MCF 10A (cell line): ENCODE data around the gene LIN7C. TPM values are rescaled to one million over a fixed set of nuclear protein-coding genes. Genes with fewer than 3 reads are reported as not detected.
A peak's percentile ranks its signal among the peaks of the same experiment; 100 is the strongest.

ENCODE experiments used
- Bru-seq: library from RNA; stranded (reverse); fragments of 400-500 nt; gene quantifications from one replicate; lab custom pipeline; 2021; lab: Mats Ljungman, UMichigan
- BruChase-seq, 2 experiments: library from RNA; stranded (reverse); fragments of 400-500 nt; gene quantifications; one replicate each; lab custom pipeline; 2021; lab: Mats Ljungman, UMichigan
- BruUV-seq: library from RNA; stranded (reverse); fragments of 400-500 nt; replicated peaks from 2 replicates; lab custom pipeline; 2021; lab: Mats Ljungman, UMichigan
- CTCF ChIA-PET: fragments of 300-600 bp; sonication (Branson Sonifier 250); formaldehyde crosslinking; extraction: SDS; loops from one replicate; lab custom pipeline; 2021; ENCODE audit warnings: antibody characterized with exemption, inconsistent platforms; lab: Yijun Ruan, JAX
- POLR2A ChIA-PET: fragments of 300-600, 350-650 bp; sonication (Branson Sonifier 250); formaldehyde crosslinking; extraction: SDS; loops from one replicate; lab custom pipeline; 2020; ENCODE audit warnings: antibody characterized with exemption, inconsistent platforms; lab: Yijun Ruan, JAX
- DNase-seq: peaks from one replicate; pipeline ENCODE4 v3.0.0-alpha.2; 2018; ENCODE audit not compliant: unreplicated experiment
- H3K27ac Mint-ChIP-seq: one replicate; pipeline ENCODE4 v1.8.0; 2022; ENCODE audit warnings: mild to moderate bottlenecking, low read depth, mixed read lengths; ENCODE audit not compliant: unreplicated experiment
- H3K27me3 Mint-ChIP-seq: one replicate; pipeline ENCODE4 v1.8.0; 2022; ENCODE audit warnings: mixed read lengths; ENCODE audit not compliant: insufficient read depth, unreplicated experiment
- H3K36me3 Mint-ChIP-seq: one replicate; pipeline ENCODE4 v1.8.0; 2022; ENCODE audit warnings: mild to moderate bottlenecking, moderate library complexity, mixed read lengths; ENCODE audit not compliant: insufficient read depth, unreplicated experiment
- H3K4me1 Mint-ChIP-seq: one replicate; pipeline ENCODE4 v1.8.0; 2022; ENCODE audit warnings: mixed read lengths; ENCODE audit not compliant: insufficient read depth, unreplicated experiment
- H3K4me3 Mint-ChIP-seq: one replicate; pipeline ENCODE4 v1.8.0; 2022; ENCODE audit warnings: mild to moderate bottlenecking, moderate library complexity, mixed read lengths; ENCODE audit not compliant: unreplicated experiment
- H3K9me3 Mint-ChIP-seq: one replicate; pipeline ENCODE4 v1.8.0; 2022; ENCODE audit warnings: mixed read lengths; ENCODE audit not compliant: unreplicated experiment
- intact Hi-C: fragments of 100-400 bp; cut with micrococcal nuclease; formaldehyde crosslinking; loops from 2 replicates; pipeline ENCODE4 v1.14.1; 2022
- long read RNA-seq: library from polyadenylated mRNA; stranded (forward); transcript quantifications from one replicate; pipeline ENCODE4 v2.0.0, GENCODE V29; 2022
- total RNA-seq: library from RNA; stranded (reverse); gene quantifications from 2 replicates; pipeline ENCODE4 v1.2.3, GENCODE V29; 2022
- TF ChIP-seq, protein P1 (sequence below): fragments of 200-600 bp; IDR thresholded peaks from one replicate; pipeline ENCODE4 v1.8.0; 2022; ENCODE audit warnings: antibody characterized with exemption, mild to moderate bottlenecking; ENCODE audit not compliant: unreplicated experiment

The LIN7C gene, protein sequence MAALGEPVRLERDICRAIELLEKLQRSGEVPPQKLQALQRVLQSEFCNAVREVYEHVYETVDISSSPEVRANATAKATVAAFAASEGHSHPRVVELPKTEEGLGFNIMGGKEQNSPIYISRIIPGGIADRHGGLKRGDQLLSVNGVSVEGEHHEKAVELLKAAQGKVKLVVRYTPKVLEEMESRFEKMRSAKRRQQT
- total RNA-seq, result 47.7 and 50.3 TPM in 2 replicates
- percentile 94 among the genes with signal in this experiment for Bru-seq, nascent RNA
- percentile 99 among the genes with signal in this experiment for BruChase-seq, experiment 1, labeled RNA remaining after a 6-hour chase
- BruChase-seq, experiment 2, labeled RNA remaining after a 2-hour chase, result percentile 99 among the genes with signal in this experiment
- long read RNA-seq, full-length matches to known transcripts, result 350 of 402 reads
- long read RNA-seq, partial matches to known transcripts, result 10 of 402 reads
- long read RNA-seq, other reads (novel, unspliced or antisense), result 42 of 402 reads

DNA sequence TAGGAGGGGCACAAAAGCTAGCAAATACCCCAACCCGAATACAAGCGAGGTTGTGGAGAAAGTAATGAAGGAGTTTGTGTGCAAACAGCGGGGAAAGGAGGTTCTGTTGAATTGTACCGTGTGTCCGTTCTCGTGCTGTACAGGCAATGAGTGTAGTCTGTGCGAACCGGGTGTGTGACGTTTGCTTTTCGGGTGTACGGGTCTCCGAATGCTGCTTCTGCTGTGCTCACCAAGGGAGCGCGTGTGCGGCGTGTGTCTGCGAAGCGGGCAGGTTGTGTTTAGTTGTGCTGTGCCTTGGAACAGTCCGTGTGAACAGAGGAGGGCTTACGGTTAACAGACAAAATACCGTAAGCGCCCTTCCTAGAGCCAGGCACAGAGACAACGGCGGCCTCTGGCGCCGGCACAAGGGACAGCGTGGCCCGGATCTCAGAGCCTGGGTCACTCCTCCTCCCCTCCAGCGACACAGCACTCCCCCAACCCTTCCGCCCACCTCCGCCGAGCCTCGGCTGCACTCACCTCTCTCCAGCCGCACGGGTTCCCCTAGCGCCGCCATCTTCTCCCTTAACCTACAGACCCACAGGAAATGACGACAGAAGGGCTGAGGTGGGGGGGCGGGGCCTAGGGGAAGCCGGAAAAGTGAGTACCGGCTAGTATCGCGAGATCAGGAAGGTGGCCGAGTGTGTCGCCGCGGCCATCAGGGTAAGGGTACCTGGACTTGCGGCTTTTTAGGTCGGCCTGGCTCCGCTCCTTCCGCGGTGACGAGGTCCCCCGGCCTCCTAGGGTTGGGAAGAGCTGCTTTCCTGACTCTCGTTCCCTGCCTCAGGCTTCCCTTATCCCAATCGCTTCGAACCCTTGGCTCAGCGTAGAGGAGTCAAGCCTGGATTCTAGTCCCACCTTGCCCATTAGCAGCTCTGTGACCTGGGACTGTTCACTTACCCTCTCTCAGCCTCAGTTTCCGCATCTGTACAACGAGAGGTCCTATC lies at the start of gene LIN7C:
LIN7C (minus strand) TSS at position 570 of the 983 bp plus-strand sequence; CDS start at position 553, 17 bp downstream.
- BruUV-seq, result TSS peak; percentile 67
- CTCF ChIA-PET, result interaction anchor here (0.5 to 1.9 kb wide), 3 partner anchors 9 to 193 kb away, joined by 3 to 13 read pairs (median 3); no protein-coding TSS in a partner anchor
- intact Hi-C loops, result loop anchor here (10.0 kb wide), 1 partner anchor 168 kb away; no protein-coding TSS in a partner anchor

DNA sequence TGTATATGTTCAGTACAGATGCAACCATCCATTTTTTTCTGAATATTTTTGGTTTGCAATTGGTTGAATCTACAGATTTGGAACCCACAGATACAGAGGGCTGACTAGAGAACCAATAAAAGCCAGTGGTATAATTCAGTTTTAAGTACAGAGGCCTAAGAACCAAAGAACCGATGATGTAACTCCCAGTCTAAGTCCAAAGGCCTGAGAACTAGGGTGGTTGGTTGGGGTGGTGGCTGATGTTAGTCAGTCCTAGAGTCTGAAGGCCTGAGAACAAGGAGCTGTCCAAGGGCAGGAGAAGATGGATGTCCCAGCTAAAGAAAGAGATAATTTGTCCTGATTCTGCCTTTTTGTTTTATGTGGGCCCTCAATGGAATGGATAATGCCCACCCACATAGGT lies 48.7 kb upstream of the LIN7C start:
- Mint-ChIP-seq H3K27ac (no peak overlapping the region), H3K4me1 (peaks cover 8% of the 10 kb centered on the region), H3K36me3 (no peaks in the 10 kb centered on the region), H3K9me3 (no peaks in the 10 kb centered on the region), H3K27me3 (no peaks in the 10 kb centered on the region), H3K4me3 (no peak overlapping the region)
- ChIA-PET CTCF (interaction anchor here (0.6 kb wide), 1 partner anchor 1499 kb away, joined by 3 read pairs; no protein-coding TSS in a partner anchor), POLR2A (no interaction called here)
- DNase-seq, result no peak
- intact Hi-C loops, result no loop called here
- TF ChIP-seq, protein P1, sequence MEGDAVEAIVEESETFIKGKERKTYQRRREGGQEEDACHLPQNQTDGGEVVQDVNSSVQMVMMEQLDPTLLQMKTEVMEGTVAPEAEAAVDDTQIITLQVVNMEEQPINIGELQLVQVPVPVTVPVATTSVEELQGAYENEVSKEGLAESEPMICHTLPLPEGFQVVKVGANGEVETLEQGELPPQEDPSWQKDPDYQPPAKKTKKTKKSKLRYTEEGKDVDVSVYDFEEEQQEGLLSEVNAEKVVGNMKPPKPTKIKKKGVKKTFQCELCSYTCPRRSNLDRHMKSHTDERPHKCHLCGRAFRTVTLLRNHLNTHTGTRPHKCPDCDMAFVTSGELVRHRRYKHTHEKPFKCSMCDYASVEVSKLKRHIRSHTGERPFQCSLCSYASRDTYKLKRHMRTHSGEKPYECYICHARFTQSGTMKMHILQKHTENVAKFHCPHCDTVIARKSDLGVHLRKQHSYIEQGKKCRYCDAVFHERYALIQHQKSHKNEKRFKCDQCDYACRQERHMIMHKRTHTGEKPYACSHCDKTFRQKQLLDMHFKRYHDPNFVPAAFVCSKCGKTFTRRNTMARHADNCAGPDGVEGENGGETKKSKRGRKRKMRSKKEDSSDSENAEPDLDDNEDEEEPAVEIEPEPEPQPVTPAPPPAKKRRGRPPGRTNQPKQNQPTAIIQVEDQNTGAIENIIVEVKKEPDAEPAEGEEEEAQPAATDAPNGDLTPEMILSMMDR, result no peak
- no TSS peak for BruUV-seq

More for the DNA sequence above, at the start of gene LIN7C:
- Mint-ChIP-seq H3K9me3 (no peaks in the 10 kb centered on the region), H3K27me3 (no peaks in the 10 kb centered on the region), H3K4me3 (peak within 1 kb of the TSS; percentile 100), H3K27ac (peak within 1 kb of the TSS; percentile 99), H3K36me3 (peaks cover 12% of the 10 kb centered on the region), H3K4me1 (peaks cover 44% of the 10 kb centered on the region)
- TF ChIP-seq, protein P1, result no peak
- DNase-seq, result peak; percentile 97
- POLR2A ChIA-PET, result interaction anchor here (0.6 to 3.4 kb wide), 18 partner anchors 8 to 1829 kb away, joined by 3 to 19 read pairs (median 3); no protein-coding TSS in a partner anchor

DNA sequence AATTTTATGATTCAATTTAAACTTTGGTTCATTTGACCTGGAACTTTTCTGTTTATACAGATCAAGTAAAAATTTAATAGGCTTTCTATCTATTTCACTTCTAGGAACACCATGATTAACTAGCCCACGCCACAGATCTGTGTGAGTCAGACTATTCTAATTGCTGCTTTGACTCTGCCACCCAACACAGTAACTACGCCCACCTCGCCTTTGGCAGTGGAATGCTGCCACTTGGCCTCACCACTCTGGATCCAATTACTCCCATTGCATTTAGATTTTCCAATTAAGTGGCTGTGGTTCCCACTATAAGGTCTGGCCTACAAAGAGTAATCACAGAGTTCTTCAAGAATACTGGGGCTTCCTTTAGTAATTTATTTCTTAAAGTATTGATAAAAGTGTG lies 46.6 kb upstream of the LIN7C start:
- TF ChIP-seq, protein P1, result no peak
- no peaks in the 10 kb centered on the region for H3K9me3 Mint-ChIP-seq
- no peak overlapping the region for H3K4me3 Mint-ChIP-seq
- peaks cover 8% of the 10 kb centered on the region for H3K4me1 Mint-ChIP-seq
- H3K27ac Mint-ChIP-seq, result no peak overlapping the region
- no TSS peak for BruUV-seq
- DNase-seq, result peak; percentile 54
- CTCF ChIA-PET, result no interaction called here
- no peaks in the 10 kb centered on the region for H3K36me3 Mint-ChIP-seq
- no peaks in the 10 kb centered on the region for H3K27me3 Mint-ChIP-seq
- POLR2A ChIA-PET, result interaction anchor here (0.7 kb wide), 1 partner anchor 13 kb away, joined by 4 read pairs; no protein-coding TSS in a partner anchor
- intact Hi-C loops, result no loop called here
